NT2/D1 (cell line): ENCODE measurements around the gene RTL10.

Experiments
- YY1 ChIP-seq: IDR thresholded peaks from 2 replicates; pipeline ENCODE4 v1.6.1; 2011; ENCODE audit not compliant: insufficient read length, insufficient read depth
- ZNF274 ChIP-seq: IDR thresholded peaks from 2 replicates; pipeline ENCODE4 v1.6.1; 2011; ENCODE audit warnings: mild to moderate bottlenecking, low read depth, low read length

- TF ChIP-seq YY1 (no peak), ZNF274 (no peak)
Observed at GRCh38 chr22:19811811-19812771, 42.6 kb downstream of the RTL10 start.
